HuH-7.5 (cell line): Measurements from ENCODE around the gene ANKRD11.

Source experiments
- DNase-seq: peaks from one replicate; pipeline ENCODE4 v3.0.0; 2011; ENCODE audit warnings: low spot score

ANKRD11 gene

DNA sequence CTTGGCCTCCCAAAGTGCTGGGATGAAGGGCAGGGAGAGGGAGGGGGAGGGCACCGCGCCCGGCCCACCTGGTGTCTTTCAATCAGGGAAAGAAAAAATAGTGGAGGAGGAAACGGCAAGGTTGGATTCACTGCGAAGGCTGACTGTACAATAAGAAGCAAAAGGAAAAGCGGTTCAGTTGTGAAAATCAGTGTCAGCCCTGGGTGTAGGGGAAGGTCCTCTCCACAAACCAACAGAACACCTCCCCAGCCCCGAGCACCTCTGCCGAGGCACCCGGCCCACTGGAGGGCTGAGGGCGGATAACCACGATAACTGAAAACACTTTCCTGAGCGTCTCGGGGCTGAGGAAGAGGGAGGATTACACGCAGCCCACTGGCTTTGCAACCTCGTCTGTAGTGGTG is 16.4 kb upstream of the ANKRD11 start:
- DNase-seq, result no peak

DNA sequence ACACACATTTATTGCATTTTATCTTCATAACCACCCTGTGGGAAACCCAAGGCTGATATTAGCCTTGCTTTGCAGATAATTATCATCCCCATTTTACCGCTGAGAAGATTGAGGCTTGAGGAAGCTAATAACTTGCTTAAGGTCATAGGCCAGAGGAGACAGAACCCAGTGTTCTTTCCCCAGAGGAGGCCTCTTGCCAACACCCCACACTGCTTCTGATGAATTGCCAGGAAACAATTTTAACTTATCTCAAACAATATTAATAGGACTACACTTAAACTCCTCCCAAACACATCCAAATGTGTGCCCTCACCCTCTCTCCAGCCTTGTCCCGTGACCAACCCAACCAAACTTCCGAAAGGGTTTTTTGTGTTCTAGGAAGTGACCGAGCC is 15.7 kb upstream of the ANKRD11 start:
- DNase-seq, result no peak

DNA sequence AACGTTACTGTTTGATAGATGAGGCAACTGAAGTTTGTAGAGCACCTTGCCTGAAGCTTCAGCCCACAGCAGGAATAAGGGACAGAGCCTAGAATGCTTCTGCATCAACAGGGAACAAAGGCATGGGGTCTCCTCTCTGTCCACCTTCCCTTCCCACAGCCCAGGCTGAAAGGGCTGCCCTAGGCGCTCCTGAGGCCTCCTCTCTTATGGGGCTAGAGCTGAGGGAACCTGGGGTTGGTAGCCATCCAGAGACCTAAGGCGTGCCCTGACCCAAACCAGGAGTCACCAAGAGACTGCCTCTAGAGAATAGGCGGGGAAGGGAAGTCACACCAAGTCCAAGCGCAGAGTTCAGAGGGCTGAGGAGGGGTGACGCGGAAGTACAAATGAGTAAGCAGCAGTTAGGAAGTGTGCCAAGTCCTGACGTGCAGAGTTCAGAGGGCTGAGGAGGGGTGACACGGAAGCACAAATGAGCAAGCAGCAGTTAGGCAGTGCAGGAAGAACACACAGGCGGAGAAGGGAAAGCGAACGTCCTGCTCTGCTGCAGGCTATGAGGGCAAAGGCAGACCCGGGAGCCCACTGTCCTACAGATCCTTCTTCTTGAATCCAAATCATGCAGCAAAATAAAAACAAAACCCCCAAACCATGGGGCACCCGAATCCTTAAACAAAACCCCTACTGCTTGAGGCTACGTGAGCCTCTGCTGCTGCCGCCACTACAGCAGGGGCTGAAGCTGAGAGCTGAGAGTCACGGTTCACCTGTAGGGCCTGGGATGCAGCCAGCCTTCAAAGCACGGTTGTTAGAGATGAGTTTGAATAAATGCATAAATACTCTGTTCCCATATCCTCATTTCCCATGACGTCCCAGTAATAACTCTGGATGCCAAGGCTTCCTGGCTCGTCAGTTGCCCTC is 15.1 kb upstream of the ANKRD11 start:
- peak; percentile 89 for DNase-seq

DNA sequence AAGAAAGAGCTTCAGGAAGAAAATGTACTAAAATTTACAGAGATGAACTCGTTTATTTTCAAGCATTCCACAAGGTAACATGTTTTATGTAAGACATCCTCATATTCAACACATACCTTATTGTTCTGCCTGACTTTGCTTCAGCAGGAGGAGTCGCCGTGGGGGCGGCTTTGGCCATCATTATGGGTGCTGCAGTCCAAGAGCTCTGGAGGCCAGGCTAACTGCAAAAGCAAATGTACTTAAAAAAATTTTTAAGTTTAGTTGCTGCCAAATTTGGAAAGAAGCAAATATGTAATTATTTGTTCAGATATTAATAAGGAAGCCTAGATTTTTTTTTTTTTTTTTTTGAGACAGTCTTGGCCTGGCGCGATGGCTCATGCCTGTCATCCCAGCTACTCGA is 13.7 kb upstream of the ANKRD11 start:
- no peak for DNase-seq

DNA sequence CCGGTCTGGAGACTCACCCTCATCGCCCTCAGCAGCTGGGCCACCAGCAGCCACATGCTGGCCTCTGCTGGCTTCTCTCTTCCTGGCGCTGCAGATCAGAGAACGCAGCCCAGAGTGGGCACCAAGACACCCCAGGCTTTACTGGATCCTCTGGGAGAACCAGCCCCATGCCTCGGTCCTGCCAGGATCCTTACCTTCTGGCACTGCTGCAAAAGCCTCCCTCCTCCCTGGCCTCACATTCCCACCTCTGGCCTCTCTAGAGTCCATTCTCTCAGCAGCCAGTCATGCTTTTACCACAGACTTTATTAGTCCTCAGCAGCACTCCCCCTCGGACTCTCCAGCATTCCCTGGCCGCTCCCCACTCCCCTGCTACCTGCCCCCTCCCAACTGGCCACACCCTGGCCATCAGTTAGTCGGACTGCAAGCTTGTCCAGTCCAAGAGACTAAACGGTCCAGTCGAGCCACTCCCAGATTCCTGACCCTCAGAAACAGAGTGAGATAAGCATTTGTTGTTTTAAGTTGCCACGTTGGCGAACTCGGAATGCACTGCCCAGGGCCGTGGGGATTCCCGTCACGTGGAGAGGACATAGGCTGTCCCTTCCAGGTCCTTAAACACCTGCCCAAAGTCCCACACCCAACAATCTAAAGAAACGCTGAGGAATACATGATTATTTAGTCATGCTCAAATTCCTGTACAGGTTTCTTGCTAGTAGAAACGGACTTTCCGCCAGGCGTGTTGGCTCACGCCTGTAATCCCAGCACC is 11.9 kb upstream of the ANKRD11 start:
- DNase-seq, result peak; percentile 72

DNA sequence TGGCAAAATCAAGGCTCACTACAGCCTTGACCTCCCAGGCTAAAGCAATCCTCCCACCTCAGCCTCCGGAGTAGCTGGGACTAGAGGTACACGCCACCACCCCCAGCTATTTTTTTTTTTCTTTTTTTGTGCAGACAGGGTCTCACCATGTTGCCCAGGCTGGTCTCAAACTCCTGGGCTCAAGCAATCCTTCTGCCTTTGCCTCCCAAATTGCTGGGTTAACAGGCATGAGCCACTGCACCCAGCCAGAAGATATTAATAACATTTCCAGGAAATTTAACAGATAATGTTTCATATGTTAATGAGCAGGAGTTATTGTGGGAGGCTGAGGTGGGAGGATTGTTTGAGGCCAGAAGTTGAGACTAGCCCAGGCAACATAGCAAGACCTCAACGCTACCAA is 9.4 kb upstream of the ANKRD11 start:
- DNase-seq, result no peak

DNA sequence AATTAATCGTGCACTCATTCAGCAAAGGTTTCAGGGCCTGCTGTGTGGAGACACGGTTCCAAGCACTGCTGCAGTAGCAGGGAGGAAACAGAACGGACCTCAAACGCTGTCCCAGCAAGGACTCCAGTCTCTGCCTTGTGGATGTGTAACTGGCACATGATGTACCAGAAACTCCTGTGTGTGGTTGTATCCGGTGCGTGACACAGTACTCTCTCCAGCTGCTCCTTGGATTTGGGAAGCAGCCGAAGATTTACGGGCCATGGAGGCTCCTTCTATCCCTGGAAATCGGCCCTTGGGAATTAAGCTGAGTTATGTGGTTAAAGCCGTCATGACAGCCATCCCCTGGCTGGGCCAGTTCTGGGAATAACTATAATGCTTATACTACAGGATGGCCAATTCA is 8.5 kb upstream of the ANKRD11 start:
- no peak for DNase-seq

DNA sequence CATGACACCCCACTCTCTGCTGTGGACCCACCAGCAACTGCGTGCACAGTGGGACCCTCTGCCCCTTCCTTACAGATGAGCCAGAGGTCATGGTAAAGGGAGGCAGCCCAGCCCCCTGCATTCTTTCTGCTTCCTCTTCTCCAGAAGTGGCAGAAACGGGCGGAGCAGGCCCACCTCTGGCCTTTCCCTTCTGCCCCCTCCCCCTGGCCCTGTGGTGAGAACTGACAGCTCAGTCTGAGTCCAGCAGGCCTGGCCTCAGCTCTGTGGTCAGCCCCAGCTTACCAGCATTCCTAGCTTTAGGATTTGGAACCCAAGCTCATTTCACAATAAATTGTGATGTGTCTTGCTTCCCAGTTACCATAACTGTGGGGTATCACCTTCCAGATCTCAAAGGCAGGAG is 4.8 kb upstream of the ANKRD11 start:
- no peak for DNase-seq

DNA sequence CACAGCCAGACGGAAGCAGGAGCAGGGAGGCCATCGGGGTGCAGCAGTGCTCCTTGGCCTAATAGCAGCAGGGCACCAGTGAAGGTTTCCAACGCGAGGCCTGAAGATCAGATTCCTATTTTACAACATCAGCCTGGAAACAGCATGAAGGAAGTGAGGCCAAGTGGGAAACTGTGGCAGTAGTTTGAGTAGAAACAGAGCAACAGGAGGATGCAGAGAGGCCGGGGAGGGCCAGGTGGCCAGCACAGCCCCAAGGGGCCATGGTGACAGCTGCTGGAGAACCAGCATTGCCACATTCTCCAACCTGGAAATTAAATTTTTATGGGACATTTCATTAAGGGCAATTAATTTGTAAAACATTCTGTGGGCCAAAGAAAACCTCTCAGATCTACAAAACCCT is 3.4 kb upstream of the ANKRD11 start:
- no peak for DNase-seq

DNA sequence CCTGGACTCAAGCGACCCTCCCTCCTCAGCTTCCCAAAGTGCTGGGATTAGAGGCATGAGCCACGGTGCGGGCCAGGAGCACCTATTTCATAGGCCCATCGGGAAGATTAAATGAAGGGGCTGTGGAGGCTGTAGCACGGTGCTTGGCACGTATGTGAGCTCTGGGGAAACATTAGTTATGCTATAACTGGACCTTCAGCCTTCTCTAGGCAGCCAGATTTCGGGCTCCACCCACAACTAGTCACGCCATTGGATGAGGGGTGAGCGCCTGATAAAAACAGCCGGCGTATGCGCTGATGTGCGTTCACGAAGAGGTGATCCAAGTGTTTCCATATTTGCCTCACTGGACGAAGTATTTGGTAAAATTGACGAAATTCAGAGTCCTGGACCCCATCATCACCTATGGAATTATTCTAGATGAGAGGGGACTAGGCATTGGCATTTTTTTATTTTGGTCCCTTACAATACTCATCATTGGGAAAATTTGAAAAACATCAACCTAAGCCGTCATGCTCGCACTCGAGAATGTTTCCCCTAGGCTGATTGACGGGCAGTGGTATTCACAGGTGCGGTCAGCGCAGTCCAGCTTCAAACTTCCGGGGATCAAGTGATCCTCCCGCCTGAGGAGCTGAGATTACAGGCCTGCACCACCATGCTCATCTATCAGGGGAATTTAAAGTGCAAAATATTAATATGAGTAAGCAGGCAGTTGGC is 1.8 kb upstream of the ANKRD11 start:
- DNase-seq, result no peak

DNA sequence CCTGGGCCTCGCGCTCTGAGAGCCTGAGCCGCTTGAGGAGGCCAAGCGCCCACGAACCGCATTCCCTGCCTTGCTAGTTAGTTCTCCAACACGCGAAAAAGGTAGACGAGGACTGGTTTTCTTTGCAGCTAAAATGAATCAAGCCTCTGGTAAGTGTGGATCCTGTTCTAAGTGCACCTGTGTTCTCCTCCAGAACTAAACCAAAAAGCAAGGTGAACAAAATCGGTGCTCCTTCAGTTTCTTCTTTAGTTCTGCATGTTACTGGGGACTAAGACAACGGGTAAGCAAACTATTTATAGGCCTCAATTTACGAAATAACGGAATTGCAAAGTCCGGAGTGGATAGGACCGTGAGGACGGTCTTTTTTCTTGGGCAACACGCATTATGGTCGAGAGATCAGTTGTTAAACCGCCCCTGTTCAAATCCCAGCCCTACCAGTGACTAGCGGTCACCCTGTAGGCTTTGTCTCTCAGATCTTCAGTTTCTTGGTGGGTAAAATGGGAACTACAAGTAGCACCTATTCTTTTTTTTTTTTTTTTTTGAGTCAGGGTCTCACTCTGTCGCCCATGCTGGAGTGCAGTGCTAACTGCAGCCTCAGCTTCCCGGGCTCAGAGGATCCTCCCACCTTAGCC is 993 bp upstream of the ANKRD11 start:
- peak; percentile 66 for DNase-seq

DNA sequence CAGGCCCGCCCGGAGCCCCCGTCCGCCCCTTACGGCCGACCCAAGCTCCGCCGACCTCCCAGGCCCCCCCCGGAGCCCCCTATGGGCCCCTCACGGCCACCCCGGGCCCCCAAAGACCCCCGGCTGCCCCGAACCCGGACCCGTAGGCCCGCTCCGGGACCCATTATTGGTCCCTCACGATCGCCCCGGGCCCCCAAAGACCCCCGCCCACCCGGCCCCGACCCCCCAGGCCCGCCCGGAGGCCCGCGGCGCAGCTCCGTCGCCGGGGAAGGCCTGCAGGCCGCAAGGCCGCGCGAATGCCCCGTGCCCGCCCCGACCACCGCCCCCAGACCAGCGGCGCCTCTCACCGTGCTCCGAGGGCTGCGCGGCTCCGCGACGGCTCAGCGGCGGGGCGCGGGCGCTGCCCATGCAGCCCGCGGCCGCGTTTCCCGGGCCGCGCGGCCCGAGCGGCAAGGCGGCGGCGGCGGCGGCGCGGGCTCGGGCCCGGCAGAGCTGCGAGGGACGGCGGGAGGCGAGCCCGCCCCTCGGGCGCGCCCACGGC is 393 bp downstream of the ANKRD11 start:
- DNase-seq, result no peak

DNA sequence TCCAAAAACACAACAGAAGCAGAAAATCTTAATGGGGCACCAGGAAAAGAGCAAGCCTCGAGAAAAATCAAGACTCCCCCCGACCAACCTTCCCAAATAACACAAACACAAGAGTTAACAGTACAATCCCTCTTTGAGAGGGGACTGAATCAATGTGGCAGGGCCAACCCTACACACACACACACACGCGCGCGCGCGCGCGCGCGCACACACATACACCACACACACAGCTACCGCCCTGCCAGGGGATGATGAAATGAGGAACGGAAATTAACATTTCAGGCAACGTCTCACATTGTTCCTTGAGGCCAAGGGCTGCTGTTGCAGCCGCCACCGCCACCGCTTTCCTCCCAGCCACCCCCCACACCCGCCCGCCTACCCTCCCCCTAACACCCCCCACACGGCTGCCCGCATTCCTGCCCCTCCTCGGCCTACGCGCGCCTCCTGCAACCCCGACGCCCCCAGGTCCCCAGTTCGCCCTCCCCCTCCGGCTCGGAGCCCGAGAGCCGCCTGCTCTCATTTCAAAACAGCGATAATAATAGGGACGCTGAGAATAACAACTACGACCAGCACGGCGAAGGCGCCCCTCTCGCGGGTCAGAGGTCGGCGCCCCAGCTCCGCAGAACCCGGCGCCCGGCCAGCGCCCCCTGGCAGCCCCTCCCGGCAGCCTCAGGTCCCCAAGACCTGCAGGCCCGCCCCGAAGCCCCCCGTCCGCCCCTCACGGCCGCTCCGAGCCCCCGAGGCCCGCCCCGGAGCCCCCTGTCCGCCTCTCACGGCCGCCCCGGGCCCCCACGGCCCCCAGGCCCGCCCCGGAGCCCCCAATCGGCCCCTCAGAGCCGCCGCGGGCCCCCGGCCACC is 1.1 kb downstream of the ANKRD11 start:
- DNase-seq, result peak; percentile 80

DNA sequence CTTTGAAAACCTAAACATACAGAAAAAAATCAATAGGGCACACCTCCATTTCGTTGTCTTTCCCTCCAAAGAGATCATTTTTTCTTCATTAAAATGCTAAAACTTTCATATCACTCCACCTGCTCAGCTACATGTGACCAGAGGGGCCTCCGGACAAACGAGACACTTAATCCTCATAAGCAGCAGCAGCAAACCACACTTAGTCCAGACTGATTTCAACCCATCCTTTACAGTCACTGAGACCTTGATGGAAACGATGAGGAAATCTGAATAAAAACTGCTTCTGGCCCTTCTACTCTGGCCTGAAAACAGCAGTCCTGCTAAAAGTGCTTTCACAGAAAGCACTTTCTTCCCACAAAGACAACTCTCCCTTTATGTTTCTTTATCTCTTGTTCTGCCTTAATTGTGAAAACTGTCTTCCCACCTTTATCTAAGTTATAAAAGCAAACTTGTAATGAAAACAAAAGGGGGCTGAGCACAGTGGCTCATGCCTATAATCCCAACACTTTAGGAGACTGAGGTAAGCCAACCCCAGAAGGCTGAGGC is 4.6 kb downstream of the ANKRD11 start:
- DNase-seq, result no peak

DNA sequence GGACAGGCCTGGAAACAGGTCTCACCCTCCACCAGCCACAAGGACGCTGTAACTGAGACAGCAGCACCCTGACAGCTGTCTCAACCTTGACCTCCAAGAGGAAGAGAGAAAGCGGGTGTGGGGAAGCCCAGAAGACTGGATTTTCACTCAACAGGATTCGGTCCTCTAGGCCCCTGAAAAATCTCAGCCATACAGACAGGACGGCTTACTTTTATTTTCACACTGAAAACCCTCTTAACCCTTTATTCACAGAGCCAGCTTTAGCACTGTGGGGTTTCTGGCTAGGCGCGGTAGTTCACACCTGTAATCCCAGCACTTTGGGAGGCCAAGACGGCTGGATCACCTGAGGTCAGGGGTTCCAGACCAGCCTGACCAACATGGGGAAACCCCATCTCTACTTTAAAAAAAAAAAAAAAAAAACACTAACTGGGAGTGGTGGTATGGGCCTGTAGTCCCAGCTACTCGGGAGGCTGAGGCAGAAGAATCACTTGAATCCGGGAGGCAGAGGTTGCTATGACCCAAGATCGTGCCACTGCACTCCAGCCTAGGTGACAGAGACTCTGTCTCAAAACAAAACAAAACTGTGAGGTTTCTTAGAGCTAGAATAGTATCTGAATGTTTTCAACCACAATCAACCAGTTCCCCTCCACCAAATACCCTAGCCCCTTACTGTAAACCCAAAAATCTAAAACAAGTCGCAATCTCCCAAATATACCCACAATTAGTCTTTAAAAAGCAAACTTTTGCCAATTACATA is 5.3 kb downstream of the ANKRD11 start:
- no peak for DNase-seq

DNA sequence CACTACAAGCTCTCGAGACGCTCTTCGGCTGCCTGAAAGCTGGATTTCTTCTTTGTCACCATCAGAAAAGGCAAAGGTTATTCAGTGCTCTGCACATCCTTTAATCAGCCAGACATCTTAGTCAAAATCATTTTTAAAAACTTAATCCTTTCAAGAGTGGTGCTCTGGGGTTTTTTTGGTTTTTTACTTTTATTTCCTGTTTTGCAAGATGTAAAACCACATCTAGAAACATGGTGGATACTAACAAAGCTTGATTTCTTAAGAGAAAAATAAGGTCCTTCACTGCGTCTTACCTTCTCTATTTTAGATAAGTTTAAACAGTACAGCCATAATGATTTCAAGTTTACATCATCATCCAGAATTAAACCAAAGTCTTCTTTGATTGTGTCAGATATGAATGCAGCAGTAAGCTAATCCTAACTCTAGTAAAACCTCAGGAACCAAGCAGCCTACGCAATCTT is 6.3 kb downstream of the ANKRD11 start:
- no peak for DNase-seq

DNA sequence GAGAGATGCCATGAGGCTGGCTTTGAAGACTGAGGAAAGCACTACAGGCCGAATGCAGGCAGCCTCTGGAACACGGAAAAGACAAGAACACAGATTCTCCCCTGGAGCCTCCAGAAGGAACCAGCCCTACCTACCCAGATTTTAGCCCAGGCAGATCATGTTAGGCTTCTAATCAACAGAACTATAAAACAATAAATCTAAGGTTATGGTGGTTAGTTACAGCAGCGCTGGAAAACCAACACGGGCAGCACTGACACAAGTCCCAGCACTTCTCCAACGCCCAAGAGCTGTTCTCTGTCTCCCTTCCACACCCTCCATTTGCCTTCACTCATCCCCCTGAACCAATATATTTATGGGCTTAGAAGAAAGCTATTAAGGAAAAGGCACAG is 7.5 kb downstream of the ANKRD11 start:
- no peak for DNase-seq

DNA sequence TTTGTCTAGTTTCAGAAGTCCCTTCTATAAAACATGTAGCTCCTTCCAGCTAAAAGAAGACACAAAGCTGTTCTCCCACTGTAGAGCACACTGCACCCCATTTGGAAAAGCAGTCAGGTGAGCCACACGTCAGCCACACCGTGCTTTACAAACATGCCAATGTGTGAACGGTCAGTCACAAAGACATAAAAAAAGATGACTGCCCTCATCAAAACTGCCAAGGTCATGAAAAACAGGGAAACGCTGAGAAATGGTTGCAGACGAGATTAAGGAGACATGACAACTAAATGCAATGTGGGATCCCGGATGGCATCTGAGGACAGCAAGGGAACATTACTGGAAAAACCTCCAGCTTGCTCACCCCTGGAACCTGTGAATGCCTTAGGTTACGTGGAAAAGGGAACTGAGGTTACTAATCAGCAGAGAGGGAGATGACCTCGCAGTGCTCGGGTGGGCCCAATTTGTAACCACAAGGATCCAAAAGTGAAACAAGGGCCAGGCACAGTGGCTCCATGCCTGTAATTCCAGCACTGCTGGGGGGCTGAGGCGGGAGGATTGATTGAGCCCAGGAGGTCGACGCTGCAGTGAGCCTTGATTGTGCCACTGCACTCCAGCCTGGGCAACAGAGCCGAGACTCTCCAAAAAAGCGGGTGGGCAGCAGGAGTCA is 8.1 kb downstream of the ANKRD11 start:
- DNase-seq, result no peak

DNA sequence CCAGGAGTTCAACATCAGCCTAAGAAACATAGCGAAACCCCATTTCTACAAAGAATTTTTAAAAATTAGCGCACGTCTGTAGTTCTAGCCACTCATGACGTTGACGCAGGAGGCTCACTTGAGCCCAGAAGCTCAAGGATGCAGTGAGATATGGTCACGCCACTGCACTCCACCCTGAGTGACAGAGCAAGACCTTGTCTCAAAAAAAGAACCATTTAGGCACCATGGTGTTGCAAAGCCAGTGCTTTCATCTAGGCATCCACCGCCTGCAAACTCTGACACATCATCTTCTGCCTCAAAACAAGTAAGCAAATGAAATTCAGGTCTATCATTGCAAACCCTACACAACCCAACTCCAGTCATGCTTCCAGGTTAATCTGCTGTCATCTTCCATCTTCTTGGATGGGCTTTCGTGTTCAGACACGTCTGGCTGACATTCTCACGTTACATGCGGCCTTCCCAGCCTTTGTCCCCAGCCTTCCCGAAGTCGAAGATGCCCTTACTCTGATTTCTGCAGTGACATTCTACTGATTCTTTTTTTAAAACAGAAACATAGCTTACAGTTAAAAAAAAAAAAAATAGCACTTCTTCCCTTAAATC is 8.9 kb downstream of the ANKRD11 start:
- no peak for DNase-seq
